Neural progenitor cell (in vitro differentiated cells): ENCODE data around the gene FKBP1B.

ENCODE experiments used
- EZH2 ChIP-seq: fragments of 200-600 bp; sonication (generic); IDR thresholded peaks from 2 replicates; pipeline ENCODE4 v1.6.1; 2017; ENCODE audit warnings: antibody characterized with exemption, mild to moderate bottlenecking, moderate library complexity
- TF ChIP-seq, protein P1 (sequence below): fragments of 200-600 bp; sonication (generic); IDR thresholded peaks from 2 replicates; pipeline ENCODE4 v1.5.1; 2017; ENCODE audit warnings: antibody characterized with exemption, mild to moderate bottlenecking

DNA sequence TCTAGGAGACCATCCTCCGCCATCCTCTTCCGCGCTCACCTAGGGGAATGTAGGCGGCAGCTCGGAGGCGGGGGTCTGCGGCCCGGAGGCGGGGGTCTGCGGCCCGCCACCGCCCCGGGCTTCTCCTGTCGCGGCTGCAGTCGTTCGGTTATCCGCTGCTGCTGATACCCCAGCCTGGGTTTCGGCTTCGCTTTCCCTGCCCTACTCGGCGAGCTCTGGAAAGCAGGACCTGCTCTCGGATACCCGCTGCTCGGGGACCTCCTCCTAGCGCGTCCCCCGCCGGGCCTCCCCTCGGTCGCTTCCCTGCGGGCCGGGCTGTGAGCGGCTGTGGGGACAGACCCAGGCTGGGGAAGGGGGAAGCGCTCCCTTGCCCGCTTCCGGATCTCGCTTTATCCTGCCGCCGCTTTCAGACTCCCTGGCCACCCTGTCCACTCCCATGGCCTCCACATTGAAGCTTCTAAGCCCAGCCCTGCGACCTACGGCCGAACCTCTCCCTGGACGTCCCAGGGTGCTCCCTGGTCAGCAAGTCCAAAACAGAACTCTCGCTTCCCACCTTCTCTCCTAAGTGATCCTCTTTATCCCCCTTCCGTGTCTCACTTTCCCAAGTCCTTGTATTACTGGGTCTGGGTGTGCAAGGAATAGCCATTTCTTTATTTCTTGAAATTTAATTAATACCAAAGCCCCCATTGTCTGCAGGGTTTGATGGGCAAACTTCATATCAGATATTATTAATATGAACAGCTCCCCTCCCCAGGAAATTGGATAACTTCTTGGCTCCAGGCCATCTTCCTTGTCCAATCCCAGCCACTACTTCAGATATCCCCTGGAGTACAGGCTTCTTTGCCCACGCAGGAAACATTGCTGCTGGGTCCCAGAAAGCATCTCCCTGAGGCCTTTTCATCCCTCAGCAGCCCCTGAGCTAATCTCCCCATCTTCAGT lies 769 bp downstream of the FKBP1B start:
- TF ChIP-seq EZH2 = no peak
- TF ChIP-seq, protein P1, sequence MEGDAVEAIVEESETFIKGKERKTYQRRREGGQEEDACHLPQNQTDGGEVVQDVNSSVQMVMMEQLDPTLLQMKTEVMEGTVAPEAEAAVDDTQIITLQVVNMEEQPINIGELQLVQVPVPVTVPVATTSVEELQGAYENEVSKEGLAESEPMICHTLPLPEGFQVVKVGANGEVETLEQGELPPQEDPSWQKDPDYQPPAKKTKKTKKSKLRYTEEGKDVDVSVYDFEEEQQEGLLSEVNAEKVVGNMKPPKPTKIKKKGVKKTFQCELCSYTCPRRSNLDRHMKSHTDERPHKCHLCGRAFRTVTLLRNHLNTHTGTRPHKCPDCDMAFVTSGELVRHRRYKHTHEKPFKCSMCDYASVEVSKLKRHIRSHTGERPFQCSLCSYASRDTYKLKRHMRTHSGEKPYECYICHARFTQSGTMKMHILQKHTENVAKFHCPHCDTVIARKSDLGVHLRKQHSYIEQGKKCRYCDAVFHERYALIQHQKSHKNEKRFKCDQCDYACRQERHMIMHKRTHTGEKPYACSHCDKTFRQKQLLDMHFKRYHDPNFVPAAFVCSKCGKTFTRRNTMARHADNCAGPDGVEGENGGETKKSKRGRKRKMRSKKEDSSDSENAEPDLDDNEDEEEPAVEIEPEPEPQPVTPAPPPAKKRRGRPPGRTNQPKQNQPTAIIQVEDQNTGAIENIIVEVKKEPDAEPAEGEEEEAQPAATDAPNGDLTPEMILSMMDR = no peak
